HG02678 (cell line): Measurements from ENCODE around the gene PLEKHH1.
"Not testable (repeated sequence)": the region's sequence is repeated elsewhere in the genome, so short reads cannot be mapped to it uniquely, and the experiment has no call there.

Experiments
- ATAC-seq: cut with Tn5 transposase; IDR thresholded peaks from one replicate; pipeline ENCODE4 v1.9.1; 2021; ENCODE audit warnings: mild to moderate bottlenecking, moderate library complexity; ENCODE audit not compliant: unreplicated experiment

The PLEKHH1 gene

GRCh38 chr14:67529947-67530935 is 2.8 kb upstream of the PLEKHH1 start:
- ATAC-seq: no peak

- ATAC-seq: no peak
These were observed 488 bp upstream of the PLEKHH1 start for GRCh38 chr14:67532606-67532997.

GRCh38 chr14:67533754-67534085 is 630 bp downstream of the PLEKHH1 start:
- ATAC-seq: no peak

- no peak for ATAC-seq
These were observed 3.0 kb downstream of the PLEKHH1 start for GRCh38 chr14:67536087-67536486.

- ATAC-seq: no peak
These were observed 4.6 kb downstream of the PLEKHH1 start for GRCh38 chr14:67537736-67538135.

GRCh38 chr14:67538501-67538900 is 5.4 kb downstream of the PLEKHH1 start:
- ATAC-seq: no peak

GRCh38 chr14:67539116-67539515 is 6.0 kb downstream of the PLEKHH1 start:
- ATAC-seq: no peak

- ATAC-seq: no peak
These were observed 8.6 kb downstream of the PLEKHH1 start for GRCh38 chr14:67541448-67542387.

GRCh38 chr14:67542620-67543019 is 9.5 kb downstream of the PLEKHH1 start:
- not testable (repeated sequence) for ATAC-seq

GRCh38 chr14:67544590-67544989 is 11.5 kb downstream of the PLEKHH1 start:
- no peak for ATAC-seq

GRCh38 chr14:67547224-67547780 is 14.2 kb downstream of the PLEKHH1 start:
- ATAC-seq: no peak

- ATAC-seq: no peak
These were observed 16.6 kb downstream of the PLEKHH1 start for GRCh38 chr14:67549734-67550133.

GRCh38 chr14:67551123-67551522 is 18.0 kb downstream of the PLEKHH1 start:
- ATAC-seq: no peak

GRCh38 chr14:67551940-67552339 is 18.9 kb downstream of the PLEKHH1 start:
- ATAC-seq: no peak

GRCh38 chr14:67553547-67553946 is 20.5 kb downstream of the PLEKHH1 start:
- no peak for ATAC-seq

- no peak for ATAC-seq
These were observed 21.3 kb downstream of the PLEKHH1 start for GRCh38 chr14:67554341-67554740.

- ATAC-seq: no peak
These were observed 22.5 kb downstream of the PLEKHH1 start for GRCh38 chr14:67555518-67556090.

GRCh38 chr14:67556671-67557070 is 23.6 kb downstream of the PLEKHH1 start:
- no peak for ATAC-seq

- ATAC-seq: no peak
These were observed 24.0 kb downstream of the PLEKHH1 start for GRCh38 chr14:67557118-67557517.

GRCh38 chr14:67557656-67558055 is 24.6 kb downstream of the PLEKHH1 start:
- no peak for ATAC-seq

- ATAC-seq: no peak
These were observed 26.5 kb downstream of the PLEKHH1 start for GRCh38 chr14:67559639-67560038.
